H9 (cell line): ENCODE results near the gene DCHS2. TPM values are rescaled to one million over a fixed set of nuclear protein-coding genes. Genes with fewer than 3 reads are reported as not detected.

Source experiments
- DNase-seq: peaks from one replicate; pipeline ENCODE4 v3.0.0-alpha.2; 2017
- H2AFZ ChIP-seq: one replicate; pipeline ENCODE4 v1.6.1; 2013; ENCODE audit warnings: mild to moderate bottlenecking, low read length, control low read depth, moderate library complexity
- H2AK5ac ChIP-seq: 2 replicates; pipeline ENCODE4 v1.6.1; 2013; ENCODE audit warnings: low read length, control low read depth, mixed read lengths; ENCODE audit not compliant: insufficient read length
- H2BK120ac ChIP-seq: one replicate; pipeline ENCODE4 v1.6.1; 2013; ENCODE audit warnings: low read depth, mild to moderate bottlenecking, low read length, control low read depth, inconsistent platforms; ENCODE audit not compliant: poor library complexity, severe bottlenecking
- H2BK12ac ChIP-seq: 2 replicates; pipeline ENCODE4 v1.6.1; 2013; ENCODE audit warnings: low read length, control low read depth, mixed read lengths, low read depth; ENCODE audit not compliant: insufficient read length
- H2BK15ac ChIP-seq: 2 replicates; pipeline ENCODE4 v1.6.1; 2013; ENCODE audit warnings: low read depth, low read length, control low read depth
- H2BK20ac ChIP-seq: one replicate; pipeline ENCODE4 v1.6.1; 2013; ENCODE audit warnings: low read depth, mild to moderate bottlenecking, low read length, control low read depth, inconsistent platforms; ENCODE audit not compliant: poor library complexity, severe bottlenecking
- H2BK5ac ChIP-seq: 2 replicates; pipeline ENCODE4 v1.6.1; 2013; ENCODE audit warnings: low read length, control low read depth, mixed read lengths; ENCODE audit not compliant: insufficient read length
- H3K14ac ChIP-seq: 2 replicates; pipeline ENCODE4 v1.6.1; 2013; ENCODE audit warnings: low read length, control low read depth; ENCODE audit not compliant: insufficient read depth
- H3K18ac ChIP-seq: 2 replicates; pipeline ENCODE4 v1.6.1; 2013; ENCODE audit warnings: low read depth, mild to moderate bottlenecking, mixed read lengths, low read length, control low read depth; ENCODE audit not compliant: insufficient read length
- H3K23ac ChIP-seq: 2 replicates; pipeline ENCODE4 v1.6.1; 2013; ENCODE audit warnings: low read length, control low read depth, mixed read lengths, low read depth; ENCODE audit not compliant: insufficient read length
- H3K23me2 ChIP-seq: 2 replicates; pipeline ENCODE4 v1.6.1; 2013; ENCODE audit warnings: low read depth, mild to moderate bottlenecking, mixed read lengths, low read length, control low read depth; ENCODE audit not compliant: insufficient read length, poor library complexity, severe bottlenecking
- H3K27ac ChIP-seq: 2 replicates; pipeline ENCODE4 v1.5.1; 2013; ENCODE audit warnings: low read length, control low read depth, mixed read lengths, low read depth; ENCODE audit not compliant: insufficient read length
- H3K27me3 ChIP-seq: 2 replicates; pipeline ENCODE4 v1.6.1; 2013; ENCODE audit warnings: low read length, control low read depth, inconsistent platforms; ENCODE audit not compliant: insufficient read depth
- H3K4ac ChIP-seq: 2 replicates; pipeline ENCODE4 v1.6.1; 2013; ENCODE audit warnings: low read depth, mild to moderate bottlenecking, control low read depth, inconsistent platforms, low read length, moderate library complexity
- H3K4me1 ChIP-seq: 2 replicates; pipeline ENCODE4 v1.6.1; 2013; ENCODE audit warnings: low read length, control low read depth, inconsistent platforms; ENCODE audit not compliant: insufficient read depth
- H3K4me2 ChIP-seq: 2 replicates; pipeline ENCODE4 v1.6.1; 2013; ENCODE audit warnings: low read length, control low read depth, mixed read lengths; ENCODE audit not compliant: insufficient read length, insufficient read depth
- H3K56ac ChIP-seq: 2 replicates; pipeline ENCODE4 v1.6.1; 2013; ENCODE audit warnings: low read depth, mild to moderate bottlenecking, mixed read lengths, low read length, control low read depth; ENCODE audit not compliant: insufficient read length
- H3K79me1 ChIP-seq: 2 replicates; pipeline ENCODE4 v1.6.1; 2013; ENCODE audit warnings: low read depth, mild to moderate bottlenecking, moderate library complexity, low read length, control low read depth, inconsistent platforms; ENCODE audit not compliant: insufficient read depth, poor library complexity, severe bottlenecking
- H3K79me2 ChIP-seq: 2 replicates; pipeline ENCODE4 v1.6.1; 2013; ENCODE audit warnings: low read length, control low read depth, inconsistent platforms; ENCODE audit not compliant: insufficient read depth
- H3K9ac ChIP-seq: 2 replicates; pipeline ENCODE4 v1.6.1; 2013; ENCODE audit warnings: low read length, control low read depth, mixed read lengths; ENCODE audit not compliant: insufficient read length; ENCODE audit errors: extremely low read depth
- H3K9me3 ChIP-seq: one replicate; pipeline ENCODE4 v1.6.1; 2013; ENCODE audit warnings: low read depth, low read length, inconsistent platforms; ENCODE audit not compliant: control insufficient read depth
- H3T11ph ChIP-seq: one replicate; pipeline ENCODE4 v1.6.1; 2013; ENCODE audit warnings: mild to moderate bottlenecking, low read length, control low read depth, inconsistent platforms
- H4K20me1 ChIP-seq: one replicate; pipeline ENCODE4 v1.6.1; 2013; ENCODE audit not compliant: control insufficient read depth, insufficient read length, insufficient read depth
- H4K5ac ChIP-seq: 2 replicates; pipeline ENCODE4 v1.6.1; 2013; ENCODE audit warnings: low read depth, mild to moderate bottlenecking, mixed read lengths, low read length, control low read depth; ENCODE audit not compliant: insufficient read length
- H4K8ac ChIP-seq: replicated peaks from 2 replicates; pipeline ENCODE4 v1.6.1; 2013; ENCODE audit warnings: low read length, control low read depth, mixed read lengths, low read depth; ENCODE audit not compliant: insufficient read length
- H4K91ac ChIP-seq: 2 replicates; pipeline ENCODE4 v1.6.1; 2013; ENCODE audit warnings: low read depth, mild to moderate bottlenecking, moderate library complexity, mixed read lengths, low read length, control low read depth; ENCODE audit not compliant: insufficient read length
- H3K27ac Mint-ChIP-seq, 3 experiments: 2 replicates in 2 of 3; 3 replicates in 1 of 3; pipeline ENCODE4 v1.8.0; 2020 to 2021; ENCODE audit warnings: mixed read lengths in 3 of 3, mild to moderate bottlenecking in 1 of 3, moderate library complexity in 1 of 3
- H3K27me3 Mint-ChIP-seq: 2 replicates; pipeline ENCODE4 v1.8.0; 2021; ENCODE audit warnings: low read depth, mild to moderate bottlenecking, moderate library complexity, mixed read lengths
- H3K36me3 Mint-ChIP-seq, 3 experiments: 2 replicates in 2 of 3; 3 replicates in 1 of 3; pipeline ENCODE4 v1.8.0; 2020 to 2021; ENCODE audit warnings: low read depth in 3 of 3, mixed read lengths in 3 of 3; ENCODE audit not compliant: insufficient read depth in 1 of 3
- H3K4me1 Mint-ChIP-seq, 2 experiments: 2 replicates each; pipeline ENCODE4 v1.8.0; 2020; ENCODE audit warnings: mixed read lengths in 2 of 2
- H3K4me3 Mint-ChIP-seq, 2 experiments: 2 replicates in 1 of 2; 3 replicates in 1 of 2; pipeline ENCODE4 v1.8.0; 2020 to 2021; ENCODE audit warnings: mild to moderate bottlenecking in 2 of 2, mixed read lengths in 2 of 2, moderate library complexity in 1 of 2
- H3K9me3 Mint-ChIP-seq, 2 experiments: 2 replicates in 1 of 2; 3 replicates in 1 of 2; pipeline ENCODE4 v1.8.0; 2020; ENCODE audit warnings: mild to moderate bottlenecking in 2 of 2, mixed read lengths in 2 of 2, moderate library complexity in 1 of 2
- CTCF ChIP-seq: fragments of 200-600 bp; sonication (generic); conservative IDR thresholded peaks from 3 replicates; pipeline ENCODE4 v1.8.0; 2021; ENCODE audit warnings: antibody characterized with exemption, mild to moderate bottlenecking
- WGBS: extraction: QIAGEN DNeasy Blood & Tissue Kit; methylation state at CpG from one replicate; pipeline ENCODE4 v1.1.7; 2013; ENCODE audit warnings: missing lambda C conversion rate, low lambda C conversion rate, mixed read lengths; ENCODE audit not compliant: insufficient read length; ENCODE audit errors: extremely low coverage; 5-methylcytosine and 5-hydroxymethylcytosine counted together
- total RNA-seq: library from RNA; stranded (reverse); gene quantifications from 2 replicates; pipeline ENCODE4 v1.2.1, GENCODE V29; 2021

Gene DCHS2
- total RNA-seq, 1 experiment from 2014 or later = 0.57 TPM

GRCh38 chr4:154526151-154526550 is 34.6 kb upstream of the DCHS2 start:
- Mint-ChIP-seq H3K27ac (no peak overlapping the region), H3K27me3 (peaks cover 1% of the 10 kb centered on the region), H3K4me3 (no peak overlapping the region), H3K36me3 (no peaks in the 10 kb centered on the region), H3K9me3 (no peaks in the 10 kb centered on the region), H3K4me1 (0 out of 4 replicates have a peak, but pooled peaks cover 4 to 6% of the 10 kb centered on the region in 2 experiments)
- Histone ChIP-seq H2AK5ac (no peak overlapping the region), H3T11ph (no peak overlapping the region), H3K18ac (no peak overlapping the region), H3K23me2 (no peaks in the 10 kb centered on the region), H4K20me1 (no peaks in the 10 kb centered on the region), H3K9ac (no peak overlapping the region), H3K27me3 (no peaks in the 10 kb centered on the region), H3K27ac (no peak overlapping the region), H2BK5ac (no peak overlapping the region), H3K9me3 (no peaks in the 10 kb centered on the region), H2BK15ac (no peak overlapping the region), H3K14ac (no peak overlapping the region), H2BK20ac (no peak overlapping the region), H3K79me2 (no peaks in the 10 kb centered on the region), H4K8ac (no peak overlapping the region), H3K4me2 (no peak overlapping the region), H3K56ac (no peak overlapping the region), H2AFZ (no peak overlapping the region), H3K4ac (no peak overlapping the region), H4K5ac (no peak overlapping the region), H3K23ac (no peak overlapping the region), H2BK12ac (no peak overlapping the region), H3K4me1 (no peaks in the 10 kb centered on the region), H4K91ac (no peak overlapping the region), H2BK120ac (no peak overlapping the region), H3K79me1 (no peaks in the 10 kb centered on the region)
- no peak for DNase-seq
- WGBS = no CpG with 5 or more reads among the region's 2 CpGs
- TF ChIP-seq CTCF = no peak
